SKM-1 (cell line): ENCODE measurements around the gene PYGB.
"Not testable (repeated sequence)": the region's sequence is repeated elsewhere in the genome, so short reads cannot be mapped to it uniquely, and the experiment has no call there.

ENCODE experiments used
- DNase-seq: peaks from one replicate; lab custom pipeline; 2025; ENCODE audit not compliant: unreplicated experiment; lab: John Stamatoyannopoulos, UW

PYGB gene

DNA sequence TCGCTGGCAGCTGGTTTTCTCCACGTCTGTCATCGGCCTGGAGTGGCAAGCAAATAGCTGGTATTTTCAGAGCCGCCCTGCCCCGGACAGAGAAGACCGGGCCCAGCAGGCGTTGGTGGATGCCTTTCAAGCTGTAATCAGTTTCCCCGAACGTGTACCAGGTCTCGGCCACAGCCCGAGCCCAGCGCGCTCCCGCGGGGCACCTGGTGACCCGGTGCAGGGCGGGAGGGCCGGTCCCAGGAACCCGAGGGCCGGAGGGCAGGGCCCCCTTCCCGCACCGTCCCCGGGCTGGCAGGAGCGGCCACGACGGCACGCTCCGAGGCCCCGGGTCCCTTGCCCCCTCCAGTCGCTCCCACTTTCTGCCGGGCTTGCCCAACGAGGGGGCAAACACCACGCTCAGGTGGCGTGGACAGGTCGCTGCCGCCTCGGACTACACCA lies 348 bp upstream of the PYGB start:
- no peak for DNase-seq

DNA sequence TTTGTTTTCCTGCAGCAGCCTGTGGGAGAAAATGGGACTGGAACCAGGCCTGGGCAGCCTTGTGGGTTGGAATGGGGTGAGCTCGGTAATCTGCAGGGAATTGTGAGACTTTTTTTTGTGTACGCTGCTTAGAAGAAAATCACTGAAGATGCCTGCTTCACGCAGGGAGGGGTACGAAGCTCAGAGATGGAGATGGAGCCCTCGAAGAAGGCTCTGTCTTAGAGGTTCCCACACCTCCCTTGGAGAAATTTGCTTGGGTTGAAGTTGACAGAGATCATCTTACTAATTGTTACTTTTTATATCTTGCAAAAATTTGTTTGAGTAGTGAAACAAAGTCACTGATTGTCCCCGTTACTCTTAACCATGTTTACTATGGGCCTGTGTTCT lies 894 bp downstream of the PYGB start:
- DNase-seq: no peak

DNA sequence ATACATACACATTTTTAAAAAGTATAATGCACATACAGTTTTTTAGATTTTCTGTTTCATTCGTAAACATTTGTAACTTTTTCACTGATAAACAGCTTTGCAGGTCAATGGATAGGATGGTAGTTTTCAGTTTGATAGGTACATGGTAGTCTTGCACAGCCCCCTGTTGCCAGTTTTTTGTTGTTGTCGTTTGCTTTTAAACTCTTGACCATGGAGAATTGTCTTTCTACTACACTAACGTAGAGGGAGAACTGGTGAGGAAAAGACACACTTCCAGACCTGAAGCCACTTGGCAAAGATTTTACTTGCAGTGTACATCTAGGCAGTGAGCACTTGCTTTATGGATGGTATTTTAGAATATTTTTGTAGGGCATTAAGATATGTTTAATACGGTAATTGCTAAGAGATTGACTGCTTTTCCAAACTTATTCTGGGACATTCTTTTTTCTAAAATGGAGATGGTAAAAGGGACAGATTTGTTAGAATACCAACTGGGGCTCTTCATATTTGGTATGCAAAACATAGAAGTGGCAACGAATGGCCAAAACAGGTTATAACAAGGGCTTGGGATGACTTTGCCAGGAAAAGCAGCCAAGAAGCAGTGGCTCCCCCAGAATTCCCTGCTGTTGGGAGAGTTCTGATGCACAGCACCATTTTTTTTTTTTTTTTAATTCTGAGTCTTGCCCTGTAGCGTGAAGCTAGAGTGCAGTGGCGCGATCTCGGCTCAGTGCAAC lies 1.5 kb downstream of the PYGB start:
- DNase-seq: no peak

DNA sequence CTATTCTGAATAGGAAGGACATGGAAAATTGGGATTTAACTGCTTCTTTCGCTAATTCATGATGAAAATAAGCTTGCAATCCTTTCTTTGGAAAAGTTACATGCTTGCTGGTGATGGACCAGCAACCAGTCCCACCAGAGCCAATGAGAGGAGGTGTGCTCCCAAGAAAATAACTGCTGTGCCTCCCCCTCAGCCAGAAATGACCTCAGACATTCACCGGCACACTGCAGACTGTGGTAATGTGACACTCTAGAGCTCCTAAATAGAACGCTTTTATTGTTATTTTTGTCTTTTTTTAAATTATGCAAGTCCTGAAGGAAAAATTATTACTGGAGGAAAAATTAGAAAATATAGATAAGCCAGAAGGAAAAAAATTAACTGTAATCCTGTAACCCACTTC lies 2.6 kb downstream of the PYGB start:
- no peak for DNase-seq

DNA sequence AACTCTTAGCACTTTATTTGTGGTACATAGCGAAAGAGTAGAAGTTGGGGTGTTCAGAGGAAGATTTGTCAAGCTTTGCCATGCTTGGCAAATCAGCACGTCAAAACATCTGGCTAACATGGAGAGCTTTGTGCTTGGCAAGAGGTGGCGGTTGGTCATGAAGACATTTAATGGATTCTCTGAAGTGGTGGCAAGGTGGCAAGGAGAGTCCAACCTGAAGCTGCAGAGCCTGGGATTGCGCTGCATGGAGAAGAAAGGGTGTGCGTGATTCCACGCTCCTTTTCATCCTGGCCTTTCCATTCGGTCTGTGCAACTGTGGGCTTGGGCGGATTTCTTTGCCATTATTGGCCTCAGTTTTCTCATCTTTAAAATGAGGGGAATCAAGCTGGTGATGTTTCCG lies 3.1 kb downstream of the PYGB start:
- DNase-seq: no peak

DNA sequence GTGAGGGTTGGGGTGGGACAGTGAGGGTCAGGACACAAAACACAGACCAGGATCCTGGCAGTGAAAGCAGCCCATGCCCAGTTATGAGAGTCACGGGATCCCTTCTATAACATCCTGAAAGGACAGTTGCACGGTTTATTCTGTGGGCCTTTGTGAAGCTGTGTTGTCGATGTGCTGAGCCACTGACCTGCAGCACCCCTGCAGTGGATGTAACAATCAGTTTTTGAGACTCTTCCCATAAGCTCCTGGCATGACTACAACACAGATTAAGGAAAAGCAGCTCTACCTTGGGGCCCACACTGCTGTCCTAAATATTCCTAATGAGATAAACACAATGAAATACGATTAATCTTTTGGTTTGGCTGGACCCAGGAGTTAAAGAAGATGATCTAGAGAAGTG lies 3.7 kb downstream of the PYGB start:
- no peak for DNase-seq

DNA sequence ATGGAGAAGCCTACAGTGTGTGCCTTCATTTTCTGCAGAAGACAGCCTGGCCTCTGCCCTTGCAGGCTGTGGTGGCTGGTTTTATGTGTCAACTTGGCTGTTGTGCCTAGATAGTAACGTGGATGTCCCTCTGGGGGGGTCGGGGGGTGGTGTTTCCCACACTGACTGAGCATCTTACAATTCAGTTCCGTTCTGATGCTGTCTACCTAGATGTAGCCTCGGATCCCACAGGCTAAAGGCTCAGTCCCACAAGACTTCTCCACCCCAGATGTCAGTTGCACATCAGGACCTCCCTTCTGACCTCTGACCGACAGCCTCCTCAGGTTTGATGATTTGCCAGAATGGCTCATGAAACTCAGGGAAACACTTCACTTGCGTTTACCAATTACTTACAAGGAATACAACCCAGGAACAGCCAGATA lies 4.4 kb downstream of the PYGB start:
- no peak for DNase-seq

DNA sequence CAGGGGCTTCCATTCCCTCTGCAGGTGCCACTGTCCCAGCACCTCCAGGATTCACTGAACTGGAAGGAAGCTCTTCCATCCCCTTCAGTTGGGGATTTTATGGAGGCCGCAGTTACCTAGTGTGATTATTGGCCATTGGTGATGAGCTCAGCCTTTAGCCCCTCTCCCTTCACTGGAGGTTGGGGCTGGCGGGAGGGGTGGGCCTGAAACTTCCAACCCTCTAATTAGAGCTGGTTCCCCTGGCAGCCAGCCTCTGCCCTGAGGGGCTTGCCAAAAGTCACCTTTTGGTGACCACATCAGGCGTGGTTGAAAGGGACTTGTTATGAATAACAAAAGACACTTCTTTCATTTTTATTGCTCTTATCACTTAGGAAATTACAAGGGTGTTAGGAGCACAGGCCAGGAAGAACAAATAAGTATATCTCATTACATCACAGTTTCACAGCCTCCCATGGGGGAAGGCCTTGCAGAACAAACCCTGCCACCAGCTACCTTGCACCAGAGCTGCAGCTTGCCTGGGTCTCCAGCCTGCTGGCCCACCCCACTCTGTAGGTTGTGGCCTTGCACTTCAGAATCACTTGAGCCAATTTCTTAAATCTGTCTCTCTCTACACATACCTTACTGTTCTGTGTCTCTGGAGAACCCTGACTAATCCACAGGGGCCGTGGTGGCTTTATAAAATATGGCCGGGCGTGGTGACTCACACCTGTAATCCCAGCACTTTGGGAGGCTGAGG lies 5.0 kb downstream of the PYGB start:
- DNase-seq: no peak

DNA sequence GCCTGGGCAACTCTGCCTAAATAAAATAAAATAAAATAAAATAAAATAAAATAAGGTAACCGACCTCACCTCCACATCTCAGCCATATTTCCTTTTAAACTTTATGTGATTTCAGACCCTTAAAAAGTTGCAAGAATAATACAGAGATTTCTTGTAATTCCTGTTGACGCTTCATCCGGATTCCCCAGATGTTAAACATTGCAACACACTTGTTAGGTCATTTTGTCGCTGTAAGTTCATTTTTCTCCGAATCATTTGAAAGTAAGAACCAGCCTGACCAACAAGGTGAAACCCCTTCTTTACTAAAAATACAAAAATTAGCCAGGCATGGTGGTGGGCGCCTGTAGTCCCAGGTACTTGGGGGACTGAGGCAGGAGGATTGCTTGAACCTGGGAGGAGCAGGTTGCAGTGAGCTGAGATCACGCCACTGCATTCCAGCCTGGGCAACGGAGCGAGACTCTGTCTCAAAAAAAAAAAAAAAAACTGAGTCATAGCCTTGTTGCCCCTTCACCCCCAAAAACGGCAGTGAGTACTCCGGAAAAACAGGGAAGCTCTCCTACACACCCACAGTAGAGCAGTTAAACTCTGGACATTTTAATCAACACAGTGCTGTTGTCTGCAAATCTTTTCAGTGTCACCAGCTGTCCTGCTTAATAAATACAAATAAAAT lies 5.9 kb downstream of the PYGB start:
- DNase-seq: no peak

DNA sequence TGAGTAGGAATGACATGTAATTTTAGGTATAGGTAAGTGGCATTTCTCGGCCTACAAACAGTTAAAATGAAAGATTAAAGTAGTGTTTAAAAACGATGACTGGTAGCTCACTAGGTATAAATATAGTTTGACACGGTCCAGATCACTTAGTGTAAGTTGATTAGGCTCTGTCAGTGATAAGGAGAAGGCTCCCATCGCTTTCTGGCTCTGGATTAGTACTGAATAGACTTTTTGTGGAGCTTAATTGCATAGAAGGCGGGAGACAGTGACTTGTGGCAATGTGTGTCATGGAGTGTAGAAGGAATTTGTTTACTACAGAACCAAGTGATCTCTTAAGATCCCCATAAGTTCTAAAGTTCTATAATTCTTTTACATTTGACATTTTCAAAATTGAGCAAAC lies 6.7 kb downstream of the PYGB start:
- DNase-seq: no peak

DNA sequence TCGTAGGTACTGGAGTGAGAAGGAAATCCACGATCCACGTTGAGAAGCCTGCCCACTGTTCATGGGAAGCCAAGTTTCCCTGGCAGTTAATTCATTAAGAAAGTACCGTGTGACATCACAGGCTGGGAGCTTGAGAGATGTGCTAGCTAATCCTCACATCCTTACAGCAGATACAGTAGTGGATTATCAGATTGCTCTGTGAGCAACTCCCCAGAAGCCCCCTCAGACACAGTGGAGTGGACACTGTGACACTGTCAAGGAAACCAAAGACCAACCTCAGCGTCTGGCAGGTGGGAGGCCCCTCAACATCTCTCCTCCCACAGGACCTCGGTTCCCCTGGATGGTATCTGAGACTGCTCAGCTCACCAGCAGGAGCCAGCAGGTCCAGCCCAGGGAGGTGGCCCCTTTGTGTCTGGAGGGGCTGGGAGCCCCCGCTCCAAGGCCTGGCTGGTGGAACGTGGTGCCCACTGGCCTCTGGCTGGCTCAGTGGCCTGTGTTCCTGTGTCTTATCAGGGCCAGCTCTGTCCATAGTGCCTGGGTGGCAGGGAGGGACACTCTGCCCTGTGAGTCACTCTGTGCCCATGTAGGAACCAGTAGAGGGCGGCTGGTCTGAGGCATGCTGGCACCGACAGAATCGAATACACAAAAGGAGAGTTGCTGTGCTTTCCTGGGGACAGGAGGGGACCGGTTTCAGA lies 7.2 kb downstream of the PYGB start:
- DNase-seq: no peak

DNA sequence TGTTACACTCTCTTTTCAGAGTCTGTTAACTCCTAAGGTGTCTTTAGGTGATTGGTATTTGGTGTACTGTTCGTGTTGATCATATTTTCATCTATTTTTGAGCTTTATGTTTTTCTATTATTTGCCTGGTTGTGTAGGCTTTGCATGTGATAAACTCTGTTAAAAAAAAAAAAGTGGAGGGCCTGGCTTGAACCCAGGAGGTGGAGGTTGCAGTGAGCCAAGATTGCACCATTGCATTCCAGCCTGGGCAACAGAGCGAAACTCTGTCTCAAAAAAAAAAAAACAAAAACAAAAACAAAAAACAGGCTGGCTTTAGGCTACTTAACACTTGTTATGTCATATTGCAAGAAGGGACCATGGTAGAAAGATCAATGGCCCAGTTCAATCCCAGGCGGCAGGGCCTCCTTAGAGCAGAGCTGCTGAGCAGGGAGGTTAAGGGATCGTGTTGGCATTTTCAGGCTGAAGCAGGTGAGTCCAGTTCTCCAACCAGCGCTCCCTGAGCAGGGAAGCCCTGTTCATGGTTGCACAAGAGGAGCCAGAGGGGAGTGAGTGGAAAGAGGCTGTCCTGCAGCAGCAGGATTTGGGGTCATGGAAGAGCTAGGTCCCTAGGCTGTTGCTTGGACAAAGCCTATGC lies 8.5 kb downstream of the PYGB start:
- DNase-seq: no peak

DNA sequence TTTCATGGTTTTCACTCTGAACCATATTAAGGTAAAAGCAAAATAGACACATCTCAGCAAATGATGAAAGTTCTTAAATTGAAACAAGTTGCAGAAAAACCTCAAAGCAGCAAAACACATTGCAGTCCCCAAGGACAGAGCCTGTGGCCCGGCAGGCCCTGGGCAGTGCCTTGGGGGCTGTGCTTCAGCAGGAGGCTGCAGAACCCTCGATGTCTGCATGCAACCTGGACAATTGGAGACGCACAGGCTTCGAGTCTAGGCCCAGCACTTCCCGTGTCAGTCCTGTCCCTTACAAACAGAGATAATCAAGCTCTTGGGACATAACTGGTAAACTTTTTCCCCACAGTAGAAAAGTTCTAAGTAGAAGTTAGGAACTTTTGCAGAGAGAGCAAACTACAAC lies 9.2 kb downstream of the PYGB start:
- no peak for DNase-seq

DNA sequence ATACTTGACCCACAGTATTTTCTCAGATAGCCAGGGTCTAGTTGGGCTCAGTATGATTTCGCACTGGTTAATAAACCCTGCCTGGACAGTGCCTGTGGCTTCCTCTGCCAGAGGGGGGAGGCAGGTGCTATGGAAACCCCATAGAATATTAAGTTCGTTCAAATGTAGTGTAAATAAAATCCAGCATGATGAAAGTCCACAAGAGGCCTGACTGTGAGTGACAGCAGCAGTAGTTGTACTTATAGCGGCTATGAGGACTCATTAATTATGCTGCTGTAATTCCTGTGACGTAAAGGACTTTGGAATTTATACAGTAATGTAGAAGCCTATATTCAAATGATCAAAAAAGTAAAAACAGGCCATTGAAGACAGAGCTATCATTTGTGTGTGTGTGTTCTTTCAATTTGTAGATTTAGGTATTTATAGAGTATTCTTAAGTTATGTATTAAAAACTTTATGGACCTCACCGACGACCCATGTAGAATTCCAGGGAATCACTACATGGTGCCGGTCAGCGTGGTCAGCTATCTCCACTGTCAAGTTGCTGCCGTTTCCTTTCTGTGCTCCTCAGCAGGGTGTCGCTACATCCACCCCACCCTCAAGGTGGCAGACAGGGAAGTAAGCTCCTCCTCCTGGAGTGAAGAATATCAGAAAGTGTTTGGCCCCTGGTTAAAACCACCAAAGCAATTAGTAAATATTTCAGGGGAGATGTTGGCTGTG lies 10.0 kb downstream of the PYGB start:
- no peak for DNase-seq

DNA sequence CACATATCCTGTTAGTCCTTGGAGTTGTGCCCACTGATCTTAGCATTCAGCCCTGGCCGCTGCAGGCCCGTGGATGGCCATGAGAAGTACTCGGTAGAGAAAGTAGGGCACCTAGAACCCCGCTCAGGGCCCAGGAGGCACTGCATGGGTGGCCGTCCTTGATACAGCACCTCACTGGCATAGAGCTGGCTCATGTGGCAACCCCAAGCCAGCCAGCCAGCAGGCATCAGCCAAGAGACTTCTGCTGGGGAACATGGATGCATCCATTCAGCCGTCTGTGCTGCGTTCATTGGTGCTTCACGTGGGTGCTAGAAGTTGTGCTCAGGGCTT lies 10.6 kb downstream of the PYGB start:
- no peak for DNase-seq

DNA sequence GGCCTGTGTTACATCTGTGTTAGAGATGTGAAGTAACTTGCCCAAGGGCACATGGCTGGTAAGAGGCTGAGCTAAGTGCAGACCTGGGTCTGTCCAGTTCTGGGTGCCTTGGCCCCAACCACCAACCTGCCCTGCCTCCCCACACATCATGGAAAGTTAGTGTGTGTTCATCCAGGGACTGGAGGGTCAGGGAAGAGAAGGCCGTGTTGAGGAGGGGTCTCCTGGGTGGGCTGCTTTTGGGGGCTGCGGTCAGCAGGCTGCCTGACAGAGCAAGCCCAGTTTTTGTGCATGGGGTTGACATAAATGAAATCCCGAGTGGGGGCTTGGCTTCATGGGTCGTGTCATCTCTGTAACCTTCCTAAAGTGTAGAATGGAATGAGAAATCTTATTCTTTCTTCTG lies 10.9 kb downstream of the PYGB start:
- DNase-seq: no peak

DNA sequence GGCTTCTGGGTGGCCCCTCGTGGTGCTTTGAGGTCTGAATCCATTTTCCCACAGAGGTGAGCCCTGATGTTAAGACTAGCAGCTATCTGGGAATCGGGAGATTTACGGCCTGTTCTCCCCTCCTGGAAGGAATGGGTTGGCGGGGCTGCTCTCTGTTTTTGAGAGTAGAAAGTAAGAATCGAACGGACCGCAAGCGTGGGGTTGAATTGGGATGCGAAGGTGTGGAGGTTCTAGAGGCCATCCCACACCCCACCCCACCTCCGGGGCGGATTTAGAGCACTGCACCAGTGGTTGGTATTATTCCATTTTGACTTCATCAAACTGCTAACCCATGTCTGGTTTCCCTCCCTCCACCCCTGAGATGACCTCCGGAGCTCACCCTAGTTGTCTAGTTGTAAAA lies 11.5 kb downstream of the PYGB start:
- no peak for DNase-seq

DNA sequence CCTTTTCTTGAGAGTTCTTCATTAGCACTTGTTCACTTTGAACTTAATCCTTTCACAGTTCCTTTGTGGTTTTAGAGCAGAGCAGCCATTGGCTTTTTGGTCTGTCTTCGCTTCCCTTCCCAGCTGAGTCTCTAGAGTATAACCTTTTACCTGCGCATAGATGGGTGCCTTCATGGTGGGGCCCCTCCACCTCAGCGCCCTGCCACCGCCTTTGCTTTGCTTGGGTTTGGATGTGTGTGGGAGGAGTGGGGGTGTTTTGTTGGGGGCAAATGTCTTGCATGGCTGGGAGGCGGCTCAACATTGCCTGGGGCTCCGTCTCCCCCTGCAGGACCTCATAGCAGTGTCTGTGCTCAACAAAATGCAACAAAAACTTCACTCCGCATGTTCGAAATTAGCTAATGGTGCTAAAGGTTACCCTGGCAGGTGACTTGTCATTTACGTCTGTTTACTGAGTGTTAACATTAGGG lies 11.9 kb downstream of the PYGB start:
- no peak for DNase-seq

DNA sequence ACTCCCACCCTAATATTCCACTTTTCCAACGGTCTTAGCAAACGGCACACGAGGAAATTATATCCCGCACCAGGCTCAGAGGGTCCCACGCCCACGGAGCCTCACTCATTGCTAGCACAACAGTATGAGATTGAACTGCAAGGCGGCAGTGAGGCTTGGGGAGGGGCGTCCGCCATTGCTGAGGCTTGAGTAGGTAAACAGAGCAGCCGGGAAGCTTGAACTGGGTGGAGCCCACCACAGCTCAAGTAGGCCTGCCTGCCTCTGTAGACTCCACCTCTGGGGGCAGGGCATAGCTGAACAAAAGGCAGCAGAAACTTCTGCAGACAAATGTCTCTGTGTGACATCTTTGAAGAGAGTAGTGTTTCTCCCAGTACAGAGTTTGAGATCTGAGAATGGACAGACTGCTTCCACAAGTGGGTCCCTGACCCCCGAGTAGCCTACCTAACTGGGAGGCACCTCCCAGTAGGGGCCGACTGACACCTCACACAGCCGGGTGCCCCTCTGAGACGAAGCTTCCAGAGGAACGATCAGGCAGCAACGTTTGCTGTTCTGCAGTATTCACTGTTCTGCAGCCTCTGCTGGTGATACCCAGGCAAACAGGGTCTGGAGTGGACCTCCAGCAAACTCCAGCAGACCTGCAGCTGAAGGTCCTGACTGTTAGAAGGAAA lies 13.0 kb downstream of the PYGB start:
- DNase-seq: not testable (repeated sequence)
